Stimulated activated naive B cell treated with anti-CD40 and anti-IgM and Interleukin-4, amounts not matched to agents 10 μg/mL and 1 μg/mL and 100 μg/mL, for 72 hours (primary cell): ENCODE data around the gene OR5F1.

Experiments
- ATAC-seq, 2 donors: fragments of 150-1000 bp; cut with Tn5 transposase; replicated peaks; 2 replicates each; pipeline ENCODE4 v1.10.0; 2021; ENCODE audit warnings: moderate library complexity in 1 of 2
- DNase-seq: peaks from one replicate; pipeline ENCODE4 v3.0.0; 2021
- H3K27ac Mint-ChIP-seq: one replicate; pipeline ENCODE4 v1.8.0; 2022; ENCODE audit warnings: mild to moderate bottlenecking, mixed read lengths
- H3K27me3 Mint-ChIP-seq, 2 donors: one replicate each; pipeline ENCODE4 v1.8.0; 2022; ENCODE audit warnings: mixed read lengths in 2 of 2
- H3K36me3 Mint-ChIP-seq, 2 donors: one replicate each; pipeline ENCODE4 v1.8.0; 2022; ENCODE audit warnings: mixed read lengths in 2 of 2, mild to moderate bottlenecking in 1 of 2
- H3K4me1 Mint-ChIP-seq, 2 donors: one replicate each; pipeline ENCODE4 v1.8.0; 2022; ENCODE audit warnings: mixed read lengths in 2 of 2, mild to moderate bottlenecking in 1 of 2
- H3K4me3 Mint-ChIP-seq, 2 donors: one replicate each; pipeline ENCODE4 v1.8.0; 2022; ENCODE audit warnings: mild to moderate bottlenecking in 2 of 2, mixed read lengths in 2 of 2, moderate library complexity in 1 of 2
- H3K9me3 Mint-ChIP-seq, 2 donors: one replicate each; pipeline ENCODE4 v1.8.0; 2022; ENCODE audit warnings: mixed read lengths in 2 of 2, mild to moderate bottlenecking in 1 of 2

Gene OR5F1

DNA sequence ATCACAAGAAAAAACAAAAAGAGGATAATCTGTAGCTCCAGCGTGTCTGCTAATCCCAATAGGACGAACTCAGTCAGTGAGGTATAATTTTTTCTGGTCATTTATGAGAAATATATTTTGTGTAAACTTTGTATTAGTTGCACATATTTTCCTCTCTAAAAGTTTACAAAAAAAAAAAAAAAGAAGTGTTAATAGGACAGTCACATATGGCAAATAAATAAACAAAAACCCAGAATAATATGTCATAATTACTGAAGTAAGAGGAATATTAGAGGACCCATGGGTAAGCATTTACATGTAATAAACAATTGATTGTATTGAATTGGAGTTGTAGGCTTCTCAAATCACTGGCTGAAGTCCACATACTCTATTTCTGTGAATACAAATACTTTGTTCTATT lies at the start of gene OR5F1:
Gene OR5F1 (minus strand): TSS at position 101 of the 400 bp plus-strand sequence. CDS start 0 bp downstream, at position 101.
- H3K4me1 Mint-ChIP-seq, result no peaks in the 10 kb centered on the region
- ATAC-seq (no peak), DNase-seq (no peak)
- H3K4me3 Mint-ChIP-seq, result no peak within 1 kb of the TSS
- no peaks in the 10 kb centered on the region for H3K27me3 Mint-ChIP-seq
- no peak within 1 kb of the TSS for H3K27ac Mint-ChIP-seq
- peaks cover 8% of the 10 kb centered on the region in 2 donors for H3K9me3 Mint-ChIP-seq
- no peaks in the 10 kb centered on the region for H3K36me3 Mint-ChIP-seq

DNA sequence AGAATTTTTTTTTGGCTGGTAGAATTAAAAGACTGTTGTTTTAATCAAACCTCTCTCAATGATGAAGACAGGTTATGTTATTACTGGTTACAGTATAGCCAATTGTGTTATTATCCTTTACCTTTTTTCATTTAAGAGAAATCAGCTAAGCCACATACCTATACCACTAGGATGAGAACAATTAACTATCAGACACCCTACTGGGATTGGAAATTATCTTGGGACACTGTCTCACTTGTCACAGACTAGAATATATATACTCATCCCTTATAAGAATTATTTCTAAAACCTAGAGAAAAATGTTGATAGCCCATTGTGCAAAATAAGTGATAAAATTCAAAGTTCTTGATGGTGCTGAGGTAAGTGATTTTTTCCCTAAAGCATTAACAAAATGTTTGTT lies 32.9 kb upstream of the OR5F1 start, which contains the start of gene OR5AS1:
Gene OR5AS1 (plus strand): TSS at position 301 of the 400 bp plus-strand sequence. CDS start 2,765 bp downstream, outside the sequence.
- Mint-ChIP-seq H3K9me3 (peaks cover 3 to 5% of the 10 kb centered on the region in 2 donors), H3K36me3 (no peaks in the 10 kb centered on the region), H3K27ac (no peak within 1 kb of the TSS), H3K27me3 (no peaks in the 10 kb centered on the region), H3K4me1 (no peaks in the 10 kb centered on the region), H3K4me3 (no peak within 1 kb of the TSS)
- no peak for ATAC-seq
- no peak for DNase-seq

DNA sequence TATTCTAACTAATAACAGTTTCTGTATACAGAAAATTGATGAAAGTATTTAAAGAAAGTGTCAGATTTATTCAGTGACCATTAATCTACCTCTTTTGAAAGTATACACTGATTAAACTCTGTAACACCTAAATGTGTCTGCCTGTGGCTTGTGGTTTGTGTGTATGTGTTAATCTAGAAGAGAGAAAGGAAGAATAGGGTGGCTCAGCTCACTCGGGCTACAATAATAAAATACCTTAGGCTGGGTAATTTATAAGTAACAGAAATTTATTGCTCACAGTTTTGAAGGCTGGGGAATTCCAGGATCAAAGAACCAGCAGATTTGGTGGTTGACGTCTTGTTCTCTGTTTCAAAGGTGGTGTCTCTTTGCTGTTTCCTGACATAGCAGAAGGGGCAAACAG lies 19.4 kb upstream of the OR5F1 start:
- Mint-ChIP-seq H3K27ac (no peak overlapping the region), H3K9me3 (peaks cover 7 to 8% of the 10 kb centered on the region in 2 donors), H3K36me3 (no peaks in the 10 kb centered on the region), H3K27me3 (no peaks in the 10 kb centered on the region), H3K4me1 (no peaks in the 10 kb centered on the region), H3K4me3 (no peak overlapping the region)
- ATAC-seq (no peak), DNase-seq (no peak)

DNA sequence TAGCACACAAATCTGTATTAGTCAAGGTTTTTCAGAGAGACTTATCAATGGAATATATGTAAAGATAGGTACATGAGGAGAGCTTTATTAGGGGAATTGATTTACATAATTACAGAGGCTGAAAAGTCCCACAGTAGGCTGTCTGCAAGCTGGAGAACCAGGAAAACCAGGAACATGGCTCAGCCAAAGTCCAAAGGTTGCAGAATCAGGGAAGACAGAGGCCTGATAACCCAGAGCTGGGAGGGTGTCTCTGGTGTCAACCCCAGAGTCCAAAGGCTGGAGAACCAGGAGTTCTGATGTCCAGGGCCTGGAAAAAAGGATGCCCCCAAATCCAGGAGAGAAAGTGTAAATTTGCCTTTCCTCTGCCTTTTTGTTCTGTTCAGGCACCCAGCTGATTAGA lies 16.3 kb upstream of the OR5F1 start:
- no peak for ATAC-seq
- no peaks in the 10 kb centered on the region for H3K27me3 Mint-ChIP-seq
- H3K27ac Mint-ChIP-seq, result no peak overlapping the region
- H3K4me1 Mint-ChIP-seq, result no peaks in the 10 kb centered on the region
- H3K9me3 Mint-ChIP-seq, result peaks cover 0 to 9% of the 10 kb centered on the region in 2 donors
- no peaks in the 10 kb centered on the region for H3K36me3 Mint-ChIP-seq
- no peak for DNase-seq
- no peak overlapping the region for H3K4me3 Mint-ChIP-seq

GRCh38 chr11:55970935-55971334 lies 23.5 kb downstream of the OR5F1 start:
- H3K4me3 Mint-ChIP-seq, result no peak overlapping the region

GRCh38 chr11:55969845-55970244 lies 24.6 kb downstream of the OR5F1 start, which contains the start of gene OR10AG1:
Gene OR10AG1 (minus strand): TSS chr11:55969945. CDS start chr11:55969907, 38 bp downstream.
- no peak within 1 kb of the TSS for H3K4me3 Mint-ChIP-seq
- ATAC-seq (no peak), DNase-seq (no peak)
- no peaks in the 10 kb centered on the region for H3K36me3 Mint-ChIP-seq
- no peak within 1 kb of the TSS for H3K27ac Mint-ChIP-seq
- H3K4me1 Mint-ChIP-seq, result no peaks in the 10 kb centered on the region
- no peaks in the 10 kb centered on the region for H3K27me3 Mint-ChIP-seq
- peaks cover 5 to 8% of the 10 kb centered on the region in 2 donors for H3K9me3 Mint-ChIP-seq

More at GRCh38 chr11:55970935-55971334, 23.5 kb downstream of the OR5F1 start:
- Mint-ChIP-seq H3K9me3 (peaks cover 5 to 8% of the 10 kb centered on the region in 2 donors), H3K36me3 (no peaks in the 10 kb centered on the region), H3K27ac (no peak overlapping the region), H3K4me1 (no peaks in the 10 kb centered on the region), H3K27me3 (no peaks in the 10 kb centered on the region)
- DNase-seq, result no peak
- ATAC-seq, result no peak

DNA sequence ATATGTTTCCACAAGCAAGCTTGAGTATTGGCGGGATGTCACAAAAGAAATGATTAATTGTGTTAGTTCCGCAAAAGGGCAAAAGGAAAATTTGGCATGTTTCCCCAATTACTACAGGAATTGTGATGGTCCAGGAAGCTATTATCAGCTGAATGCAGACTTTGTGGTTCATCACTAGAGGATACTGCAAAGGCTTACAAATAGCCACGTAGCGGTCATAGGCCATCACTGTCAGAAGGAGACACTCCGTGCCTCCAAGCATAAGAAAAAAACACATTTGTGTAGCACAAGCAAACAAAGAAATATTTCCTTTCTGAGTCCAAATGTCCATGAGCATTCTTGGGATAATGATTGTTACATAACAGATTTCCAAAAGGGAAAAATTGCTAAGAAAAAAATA lies 26.5 kb downstream of the OR5F1 start:
- Mint-ChIP-seq H3K4me3 (no peak overlapping the region), H3K9me3 (peaks cover 5 to 8% of the 10 kb centered on the region in 2 donors), H3K27me3 (no peaks in the 10 kb centered on the region), H3K27ac (no peak overlapping the region), H3K4me1 (no peaks in the 10 kb centered on the region), H3K36me3 (no peaks in the 10 kb centered on the region)
- no peak for ATAC-seq
- no peak for DNase-seq

DNA sequence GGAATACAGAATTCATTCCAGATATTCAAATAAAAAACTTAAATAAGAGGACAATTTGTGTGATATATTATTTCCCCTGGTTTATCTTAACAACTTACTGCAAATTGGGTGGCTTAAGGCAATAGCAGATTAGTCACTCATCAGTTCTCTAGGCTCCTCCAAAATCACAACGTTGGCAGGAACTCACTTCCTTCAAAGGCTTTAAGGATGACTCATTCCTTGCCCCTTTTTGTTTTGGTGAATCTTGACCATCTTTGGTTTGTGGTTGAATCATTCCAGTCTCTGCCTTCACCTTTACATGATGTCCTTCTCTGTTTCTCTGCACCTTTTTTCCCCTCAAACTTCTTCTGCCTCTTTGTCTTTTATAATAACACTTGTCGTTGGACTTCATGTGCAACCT lies 28.0 kb downstream of the OR5F1 start:
- Mint-ChIP-seq H3K27me3 (no peaks in the 10 kb centered on the region), H3K36me3 (no peaks in the 10 kb centered on the region), H3K4me3 (no peak overlapping the region), H3K4me1 (no peaks in the 10 kb centered on the region), H3K27ac (no peak overlapping the region), H3K9me3 (peaks cover 4% of the 10 kb centered on the region in 2 donors)
- no peak for DNase-seq
- no peak for ATAC-seq

- H3K36me3 Mint-ChIP-seq, result no peaks in the 10 kb centered on the region
- no peaks in the 10 kb centered on the region for H3K4me1 Mint-ChIP-seq
- H3K27me3 Mint-ChIP-seq, result no peaks in the 10 kb centered on the region
- H3K9me3 Mint-ChIP-seq, result no peaks in the 10 kb centered on the region
- no peak overlapping the region for H3K27ac Mint-ChIP-seq
- H3K4me3 Mint-ChIP-seq, result no peak overlapping the region
- DNase-seq, result no peak
- ATAC-seq, result no peak
These were observed 37.9 kb downstream of the OR5F1 start for GRCh38 chr11:55956521-55956920.

- Mint-ChIP-seq H3K4me3 (no peak overlapping the region), H3K27me3 (no peaks in the 10 kb centered on the region), H3K27ac (no peak overlapping the region), H3K36me3 (no peaks in the 10 kb centered on the region), H3K4me1 (no peaks in the 10 kb centered on the region), H3K9me3 (no peaks in the 10 kb centered on the region)
- ATAC-seq, result no peak
- no peak for DNase-seq
These were observed 45.1 kb downstream of the OR5F1 start for GRCh38 chr11:55949330-55949729.
